ENCODE results near the gene COQ8A.

The COQ8A gene

GRCh38 chr1:226915672-226915995 is 24.5 kb upstream of the COQ8A start (continued):
- TF ChIP-seq TSHZ2 (CRISPR knock-in tag; IDR thresholded peaks at IDR 0.05), result no peak
- no peak for TF ChIP-seq ZNF565 (CRISPR knock-in tag; conservative IDR thresholded peaks at IDR 0.05; ENCODE audit: low read depth)
- TF ChIP-seq PPARA (CRISPR knock-in tag; IDR thresholded peaks at IDR 0.05; ENCODE audit: borderline replicate concordance), result no peak
- TF ChIP-seq TOX (CRISPR knock-in tag; IDR thresholded peaks at IDR 0.05; ENCODE audit: borderline replicate concordance), result no peak
- TF ChIP-seq CSDC2 (CRISPR knock-in tag; IDR thresholded peaks at IDR 0.05), result no peak
- no peak for TF ChIP-seq ZNF8 (CRISPR knock-in tag; IDR thresholded peaks at IDR 0.05)
- TF ChIP-seq ZFP3 (CRISPR knock-in tag; IDR thresholded peaks at IDR 0.05), result no peak
- no peak for TF ChIP-seq ARNTL (CRISPR knock-in tag; IDR thresholded peaks at IDR 0.05; ENCODE audit: borderline replicate concordance, low read depth)
- no peak for TF ChIP-seq TCF4 (CRISPR knock-in tag; IDR thresholded peaks at IDR 0.05; ENCODE audit: borderline replicate concordance)
- TF ChIP-seq ZFP30 (CRISPR knock-in tag; IDR thresholded peaks at IDR 0.05), result no peak
- no peak for TF ChIP-seq ISL1 (CRISPR knock-in tag; IDR thresholded peaks at IDR 0.05)
- TF ChIP-seq RARB (CRISPR knock-in tag; IDR thresholded peaks at IDR 0.05), result no peak
- TF ChIP-seq PATZ1 (CRISPR knock-in tag; IDR thresholded peaks at IDR 0.05; ENCODE audit: borderline replicate concordance), result no peak
- TF ChIP-seq GLIS3 (CRISPR knock-in tag; IDR thresholded peaks at IDR 0.05), result no peak
- TF ChIP-seq BACH2 (CRISPR knock-in tag; IDR thresholded peaks at IDR 0.05; ENCODE audit: borderline replicate concordance), result no peak

GRCh38 chr1:226916497-226916896 is 23.6 kb upstream of the COQ8A start:
- no peak for TF ChIP-seq TCF4 (CRISPR knock-in tag; IDR thresholded peaks at IDR 0.05; ENCODE audit: borderline replicate concordance)
- TF ChIP-seq TSHZ2 (CRISPR knock-in tag; IDR thresholded peaks at IDR 0.05), result no peak
- no peak for TF ChIP-seq ESRRG (CRISPR knock-in tag; IDR thresholded peaks at IDR 0.05)
- no peak for TF ChIP-seq TOX (CRISPR knock-in tag; IDR thresholded peaks at IDR 0.05; ENCODE audit: borderline replicate concordance)
- TF ChIP-seq ZFP30 (CRISPR knock-in tag; IDR thresholded peaks at IDR 0.05), result no peak
- TF ChIP-seq RARB (CRISPR knock-in tag; IDR thresholded peaks at IDR 0.05), result no peak
- TF ChIP-seq POU6F1 (CRISPR knock-in tag; IDR thresholded peaks at IDR 0.05; ENCODE audit: borderline replicate concordance, low read depth), result no peak
- TF ChIP-seq ZNF70 (CRISPR knock-in tag; IDR thresholded peaks at IDR 0.05), result no peak
- TF ChIP-seq ARNTL (CRISPR knock-in tag; IDR thresholded peaks at IDR 0.05; ENCODE audit: borderline replicate concordance, low read depth), result no peak
- TF ChIP-seq OSR1 (CRISPR knock-in tag; IDR thresholded peaks at IDR 0.05), result no peak
- no peak for TF ChIP-seq CSDC2 (CRISPR knock-in tag; IDR thresholded peaks at IDR 0.05)
- no peak for TF ChIP-seq ZC3H10 (CRISPR knock-in tag; IDR thresholded peaks at IDR 0.05)
- no peak for TF ChIP-seq ISL1 (CRISPR knock-in tag; IDR thresholded peaks at IDR 0.05)
- no peak for TF ChIP-seq CREB5 (CRISPR knock-in tag; IDR thresholded peaks at IDR 0.05; ENCODE audit: low read depth)
- no peak for TF ChIP-seq CSRNP3 (CRISPR knock-in tag; IDR thresholded peaks at IDR 0.05)
- TF ChIP-seq BACH2 (CRISPR knock-in tag; IDR thresholded peaks at IDR 0.05; ENCODE audit: borderline replicate concordance), result no peak
- TF ChIP-seq PPARA (CRISPR knock-in tag; IDR thresholded peaks at IDR 0.05; ENCODE audit: borderline replicate concordance), result no peak
- TF ChIP-seq ZNF565 (CRISPR knock-in tag; conservative IDR thresholded peaks at IDR 0.05; ENCODE audit: low read depth), result no peak
- ATAC-seq, result no peak

All from SK-N-SH treated with all-trans-retinoic acid at 6 μM for 48 hours (cell line).